Mesodermal cell (in vitro differentiated cells): ENCODE measurements around the gene TRERF1.
"Not testable (repeated sequence)": the region's sequence is repeated elsewhere in the genome, so short reads cannot be mapped to it uniquely, and the experiment has no call there.

Source experiments
- H3K27ac ChIP-seq: 2 replicates; pipeline ENCODE4 v1.7.0; 2013; ENCODE audit warnings: mild to moderate bottlenecking, low read depth, low read length, moderate library complexity; ENCODE audit not compliant: severe bottlenecking
- H3K36me3 ChIP-seq: 2 replicates; pipeline ENCODE4 v1.7.1; 2013; ENCODE audit warnings: mild to moderate bottlenecking, low read length, moderate library complexity; ENCODE audit not compliant: control insufficient read depth, insufficient read depth
- H3K4me1 ChIP-seq: one replicate; pipeline ENCODE4 v1.7.1; 2013; ENCODE audit warnings: mild to moderate bottlenecking, low read length; ENCODE audit not compliant: insufficient read depth, control insufficient read depth, poor library complexity, severe bottlenecking
- H3K4me3 ChIP-seq: 2 replicates; pipeline ENCODE4 v1.7.0; 2013; ENCODE audit warnings: low read length, control low read depth, mild to moderate bottlenecking; ENCODE audit not compliant: insufficient read depth, poor library complexity, severe bottlenecking; ENCODE audit errors: extremely low read depth
- H3K9me3 ChIP-seq: 2 replicates; pipeline ENCODE4 v1.7.1; 2013; ENCODE audit warnings: mild to moderate bottlenecking, low read length, moderate library complexity; ENCODE audit not compliant: control insufficient read depth
- WGBS, 2 experiments: methylation state at CpG; one replicate each; pipeline ENCODE4 v1.1.5; 2013; ENCODE audit warnings: missing lambda C conversion rate in 2 of 2; ENCODE audit not compliant: insufficient coverage in 2 of 2; 5-methylcytosine and 5-hydroxymethylcytosine counted together

Gene TRERF1

DNA sequence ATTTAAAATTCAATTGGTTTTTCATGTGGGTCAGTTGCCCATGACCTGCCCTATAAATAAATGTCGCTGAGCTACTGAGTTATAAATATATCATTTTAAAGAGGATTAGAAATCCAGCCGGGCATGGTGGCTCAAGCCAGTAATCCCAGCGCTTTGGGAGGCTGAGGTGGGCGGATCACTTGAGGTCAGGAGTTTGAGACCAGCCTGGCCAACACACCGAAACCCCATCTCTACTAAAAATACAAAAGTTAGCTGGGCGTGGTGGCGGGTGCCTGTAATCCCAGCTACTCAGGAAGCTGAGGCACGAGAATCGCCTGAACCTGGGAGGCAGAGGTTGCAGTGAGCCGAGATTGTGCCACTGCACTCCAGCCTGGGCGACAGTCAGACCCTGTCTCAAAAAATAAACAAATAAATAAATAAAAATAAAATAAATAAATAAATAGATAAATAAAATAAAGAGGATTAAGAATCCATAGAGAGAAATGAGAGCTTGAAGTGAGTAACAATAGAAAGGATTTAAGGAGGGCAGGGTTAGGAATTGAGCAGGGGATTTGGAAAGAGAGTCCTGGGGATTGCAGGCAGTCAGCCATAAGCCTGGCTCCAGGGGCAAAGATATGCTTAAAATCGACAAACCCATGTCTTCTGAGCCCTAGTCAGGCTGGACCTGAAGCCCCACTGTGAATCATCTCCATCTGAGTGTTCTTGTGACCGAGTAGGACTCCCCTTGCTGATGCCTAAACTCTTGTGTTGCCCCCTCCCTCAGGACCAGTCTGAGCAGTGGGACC, 249.4 kb downstream of the TRERF1 start:
- peaks cover 13% of the 10 kb centered on the region for H3K36me3 ChIP-seq
- H3K4me1 ChIP-seq = peaks cover 12% of the 10 kb centered on the region
- WGBS, 2 experiments = 92 to 94% methylated on average over 4 to 10 of the region's 13 CpGs
- H3K4me3 ChIP-seq, H3K27ac ChIP-seq, H3K9me3 ChIP-seq: not testable (repeated sequence)

DNA sequence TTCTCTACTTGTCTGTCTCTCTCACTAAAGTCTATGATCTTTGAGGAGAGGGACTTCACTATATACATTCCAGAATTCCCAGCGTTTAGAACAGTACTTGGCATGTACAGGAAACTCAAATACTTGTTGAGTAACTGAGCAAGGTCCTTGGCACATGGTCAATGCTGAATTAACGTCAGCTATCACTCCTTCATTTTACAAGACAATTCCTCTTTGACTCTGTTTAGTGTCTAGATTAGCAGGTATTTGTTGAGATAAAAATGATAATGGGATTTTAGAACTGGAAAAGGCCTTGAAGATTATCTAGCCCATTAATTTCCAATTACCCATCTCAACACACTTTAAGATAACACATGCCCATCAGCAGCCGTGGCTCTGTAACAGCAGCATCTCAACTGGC, 250.3 kb downstream of the TRERF1 start:
- H3K36me3 ChIP-seq = peaks cover 8% of the 10 kb centered on the region
- no peaks in the 10 kb centered on the region for H3K9me3 ChIP-seq
- 100% methylated on average over 1 of the region's 3 CpGs; no CpG with 5 or more reads in 1 of the 2 experiments for WGBS, 2 experiments
- peaks cover 12% of the 10 kb centered on the region for H3K4me1 ChIP-seq
- H3K27ac ChIP-seq = no peak overlapping the region
- H3K4me3 ChIP-seq = no peak overlapping the region

DNA sequence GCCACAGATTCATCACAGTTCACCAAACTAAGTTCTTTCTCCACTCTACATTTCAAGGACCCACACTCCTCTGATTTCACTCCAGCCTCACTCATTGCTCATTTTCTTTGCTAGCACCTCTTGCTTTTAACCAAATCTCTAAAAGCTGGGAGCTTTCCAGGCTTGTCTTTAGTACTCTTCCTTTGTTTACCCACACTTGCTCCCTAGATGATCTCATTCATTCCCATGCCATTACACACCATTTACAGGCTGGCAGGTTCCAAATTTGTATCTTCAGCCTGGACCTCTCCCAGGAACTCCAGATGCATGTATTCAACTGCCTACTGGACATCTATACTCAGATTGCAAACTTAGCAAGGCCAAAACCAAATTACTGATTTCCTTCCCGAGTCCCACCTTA, 251.7 kb downstream of the TRERF1 start:
- Histone ChIP-seq H3K9me3 (no peaks in the 10 kb centered on the region), H3K4me1 (peaks cover 12% of the 10 kb centered on the region), H3K4me3 (no peak overlapping the region), H3K36me3 (no peaks in the 10 kb centered on the region), H3K27ac (no peak overlapping the region)
- 76 to 93% methylated on average over 1 of the region's 1 CpG for WGBS, 2 experiments

DNA sequence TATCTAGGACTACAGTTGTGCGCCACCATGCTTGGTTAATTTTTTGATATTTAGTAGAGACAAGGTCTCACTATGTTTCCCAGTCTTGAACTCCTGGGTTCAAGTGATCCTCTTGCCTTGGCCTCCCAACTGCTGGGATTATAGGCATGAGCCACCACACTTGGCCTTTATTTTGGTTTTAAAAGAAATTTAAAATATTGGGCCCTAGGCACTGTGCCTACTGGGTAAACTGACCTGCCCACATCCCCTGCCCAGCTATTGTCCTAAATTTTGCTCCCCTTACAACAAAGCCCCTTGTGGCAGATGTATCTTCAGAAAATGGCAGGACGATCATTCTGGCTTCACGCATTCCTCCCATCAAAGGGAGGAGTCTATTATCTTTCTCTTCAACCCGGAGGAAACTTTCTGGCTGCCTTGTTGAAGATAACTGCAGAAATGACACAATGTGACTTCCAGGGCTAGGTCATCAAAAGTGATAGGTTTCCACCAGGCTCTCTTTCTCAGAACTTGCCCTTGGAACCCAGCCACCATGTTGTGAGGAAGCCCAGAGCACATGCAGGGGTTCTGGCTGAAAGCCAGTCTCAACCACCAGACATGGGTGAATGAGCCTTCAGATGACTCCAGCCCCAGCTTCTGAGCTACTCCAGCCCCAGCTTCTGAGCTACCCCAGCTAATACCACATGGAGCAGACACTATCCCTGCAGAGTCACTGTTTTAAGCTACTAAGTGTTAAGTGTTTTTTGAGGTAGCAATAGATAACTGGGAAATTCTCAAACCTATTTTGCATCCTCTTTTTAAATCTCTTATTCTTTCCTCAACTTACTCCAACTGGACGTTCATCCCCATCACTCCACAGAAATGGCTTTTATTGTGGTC, 252.4 kb downstream of the TRERF1 start:
- no peaks in the 10 kb centered on the region for H3K9me3 ChIP-seq
- H3K27ac ChIP-seq = no peak overlapping the region
- no peaks in the 10 kb centered on the region for H3K36me3 ChIP-seq
- peaks cover 12% of the 10 kb centered on the region for H3K4me1 ChIP-seq
- WGBS, 2 experiments = 98 to 100% methylated on average over 2 to 5 of the region's 5 CpGs
- no peak overlapping the region for H3K4me3 ChIP-seq

DNA sequence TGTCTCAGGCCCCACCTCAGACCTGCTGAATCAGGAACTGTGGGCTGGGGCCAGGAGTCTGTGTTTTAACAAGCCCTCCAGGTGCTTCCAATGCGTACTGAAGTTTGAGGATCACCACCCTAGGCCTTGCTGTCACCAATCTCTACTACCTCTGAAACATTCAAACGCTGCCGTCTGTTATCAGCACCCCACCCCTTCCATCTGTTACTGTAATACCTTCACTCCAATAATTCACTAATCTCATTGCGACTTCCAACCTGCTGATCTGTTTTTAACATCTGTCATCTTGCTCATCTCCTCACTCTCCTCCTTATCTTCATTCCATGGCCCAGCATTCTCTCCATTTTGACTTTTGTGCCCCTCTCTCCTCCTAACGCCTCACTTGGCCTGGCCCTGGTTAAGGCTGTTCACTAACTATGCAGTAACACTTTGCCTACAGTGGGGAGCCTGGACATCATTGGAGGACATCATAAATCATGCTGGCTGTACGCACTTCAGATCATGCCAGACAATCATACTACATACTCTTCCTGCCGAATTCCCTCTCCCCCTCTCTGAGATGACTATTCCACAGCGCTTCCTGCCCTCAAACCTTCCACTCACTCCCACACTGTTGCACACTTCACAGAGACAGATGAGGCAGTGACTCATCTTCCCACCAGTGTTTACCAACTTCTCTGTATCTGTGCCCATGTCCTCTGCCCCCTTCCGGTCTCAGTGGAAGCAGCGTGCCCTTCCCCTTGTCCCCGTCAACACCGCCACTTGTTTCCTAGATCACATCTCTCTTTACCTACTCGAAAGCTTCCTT, 254.0 kb downstream of the TRERF1 start:
- Histone ChIP-seq H3K27ac (no peak overlapping the region), H3K36me3 (no peaks in the 10 kb centered on the region), H3K4me3 (no peak overlapping the region), H3K4me1 (peaks cover 15% of the 10 kb centered on the region), H3K9me3 (no peaks in the 10 kb centered on the region)
- 90 to 93% methylated on average over 13 of the region's 13 CpGs for WGBS, 2 experiments

DNA sequence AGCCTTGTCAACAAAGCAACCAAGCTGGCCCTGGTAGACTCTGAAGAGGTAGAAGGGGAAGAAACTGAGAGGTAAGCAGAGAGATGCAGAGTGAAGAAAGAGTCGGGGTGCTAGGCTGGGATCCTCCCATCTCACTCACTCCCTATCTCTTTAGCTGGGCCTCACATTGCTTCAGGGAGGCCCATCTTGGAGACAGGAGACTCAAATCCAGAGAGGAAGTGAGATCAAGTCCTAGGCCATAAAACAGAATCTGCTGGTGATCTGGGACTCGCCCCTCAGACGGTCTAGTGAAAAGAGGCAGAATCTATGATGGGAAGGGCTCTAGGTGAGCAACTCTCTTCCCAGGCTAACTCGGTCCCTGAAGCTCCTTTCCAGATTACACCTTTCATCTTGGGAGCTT, 256.3 kb downstream of the TRERF1 start:
- 83 to 91% methylated on average over 3 of the region's 4 CpGs for WGBS, 2 experiments
- H3K9me3 ChIP-seq = no peaks in the 10 kb centered on the region

DNA sequence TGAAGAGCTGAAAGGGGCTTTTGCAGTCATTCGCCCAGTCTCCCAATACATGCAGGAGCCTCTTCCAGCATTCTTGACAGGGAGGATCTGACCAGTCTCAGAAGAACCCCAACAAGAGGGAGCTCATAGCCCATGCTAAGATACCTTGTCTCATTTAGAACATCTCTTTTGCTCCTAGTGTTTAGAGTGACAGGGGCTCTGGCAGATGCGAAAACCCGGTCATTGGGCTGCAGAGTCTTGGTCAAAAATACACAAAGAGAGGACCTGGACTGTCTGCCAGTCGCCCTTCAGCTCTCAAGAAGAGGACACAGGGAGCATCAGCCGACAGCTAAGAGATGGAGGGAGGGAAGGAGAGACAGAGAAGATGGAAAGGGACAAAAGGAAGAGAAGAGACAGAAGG, 257.7 kb downstream of the TRERF1 start:
- no peaks in the 10 kb centered on the region for H3K36me3 ChIP-seq
- no peak overlapping the region for H3K4me3 ChIP-seq
- WGBS, 2 experiments = 91 to 93% methylated on average over 5 of the region's 5 CpGs
- no peaks in the 10 kb centered on the region for H3K9me3 ChIP-seq
- H3K27ac ChIP-seq = peak overlapping the region; percentile 11
- peaks cover 8% of the 10 kb centered on the region for H3K4me1 ChIP-seq

More for the DNA sequence above, 256.3 kb downstream of the TRERF1 start:
- H3K4me3 ChIP-seq = no peak overlapping the region
- no peak overlapping the region for H3K27ac ChIP-seq
- H3K4me1 ChIP-seq = peaks cover 11% of the 10 kb centered on the region
- H3K36me3 ChIP-seq = no peaks in the 10 kb centered on the region

DNA sequence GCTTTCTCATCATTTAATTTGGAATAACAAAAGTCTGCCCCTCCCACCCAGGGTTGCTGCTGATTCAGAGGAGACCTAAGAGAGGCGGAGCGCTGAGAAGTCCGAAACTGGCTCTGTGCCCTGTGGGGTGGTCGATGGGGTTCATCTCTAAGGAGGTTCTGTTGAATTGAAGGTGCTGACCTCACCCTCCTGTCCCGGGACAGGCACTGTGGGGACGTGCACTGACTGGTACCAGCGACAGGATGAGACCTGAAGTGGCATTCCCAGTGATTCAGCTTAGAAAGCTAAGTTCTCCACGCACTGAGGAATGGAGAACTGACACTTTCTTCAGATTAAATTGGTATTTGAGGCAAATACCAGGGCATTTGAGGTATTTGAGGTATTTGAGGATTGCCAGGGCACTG, 258.2 kb downstream of the TRERF1 start:
- Histone ChIP-seq H3K9me3 (no peaks in the 10 kb centered on the region), H3K36me3 (no peaks in the 10 kb centered on the region), H3K4me3 (no peak overlapping the region), H3K4me1 (peaks cover 8% of the 10 kb centered on the region), H3K27ac (peak overlapping the region; percentile 11)
- 24 to 28% methylated on average over 5 to 7 of the region's 8 CpGs for WGBS, 2 experiments

DNA sequence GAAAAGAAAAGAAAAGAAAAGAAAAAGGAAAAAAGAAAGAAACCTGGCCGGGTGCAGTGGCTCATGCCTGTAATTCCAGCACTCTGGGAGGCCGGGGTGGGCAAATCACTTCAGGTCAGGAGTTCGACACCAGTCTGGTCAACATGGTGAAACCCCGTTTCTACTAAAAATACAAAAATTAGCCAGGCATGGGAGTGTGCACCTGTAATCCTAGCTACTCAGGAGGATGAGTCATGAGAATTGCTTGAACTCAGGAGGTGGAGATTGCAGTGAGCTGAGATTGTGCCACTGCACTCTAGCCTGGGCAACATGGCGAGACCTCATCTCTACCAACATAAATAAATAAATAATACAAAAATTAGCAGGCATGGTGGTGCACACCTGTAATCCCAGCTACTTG, 259.3 kb downstream of the TRERF1 start:
- not testable (repeated sequence) for H3K36me3 ChIP-seq, H3K4me1 ChIP-seq, H3K9me3 ChIP-seq, H3K4me3 ChIP-seq, H3K27ac ChIP-seq
- WGBS, 2 experiments = 89 to 96% methylated on average over 3 to 4 of the region's 5 CpGs

DNA sequence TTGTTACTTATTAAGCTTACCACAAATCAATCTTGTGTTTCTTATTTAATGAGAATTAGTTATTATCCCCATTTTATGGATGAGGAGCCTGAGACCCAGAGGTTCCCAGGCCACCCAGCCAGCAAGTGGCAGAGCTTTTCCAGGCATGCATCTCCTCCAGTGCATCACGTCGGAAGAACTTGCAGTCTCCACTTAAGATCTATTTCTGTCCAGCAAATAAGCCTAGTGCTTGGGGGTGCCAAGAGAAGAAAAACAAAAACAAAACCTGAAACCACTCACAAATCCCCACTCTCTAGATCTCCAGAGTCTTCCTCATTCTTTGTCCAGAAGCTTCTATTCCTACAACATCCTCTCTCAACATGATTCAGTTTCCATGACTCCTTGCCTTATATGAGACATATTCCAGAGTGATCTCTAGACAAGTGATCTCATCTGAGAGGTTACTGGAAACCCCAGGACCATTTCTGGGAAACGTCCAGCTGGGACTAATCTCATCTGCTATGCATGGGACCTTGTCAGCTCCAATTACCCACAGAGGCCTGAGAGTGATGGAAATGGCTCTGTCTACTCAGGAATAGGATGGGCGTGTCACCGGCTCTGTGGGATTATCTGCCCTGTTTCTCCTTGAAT, 261.1 kb downstream of the TRERF1 start:
- 97 to 100% methylated on average over 2 to 4 of the region's 5 CpGs for WGBS, 2 experiments
- H3K4me3 ChIP-seq = no peak overlapping the region

More for the DNA sequence above, 261.1 kb downstream of the TRERF1 start:
- Histone ChIP-seq H3K9me3 (no peaks in the 10 kb centered on the region), H3K4me1 (peaks cover 2% of the 10 kb centered on the region), H3K36me3 (no peaks in the 10 kb centered on the region), H3K27ac (no peak overlapping the region)
